AG04450 (cell line): ENCODE results near the gene IL20RB. TPM values are rescaled to one million over a fixed set of nuclear protein-coding genes. Genes with fewer than 3 reads are reported as not detected.

Experiments
- CTCF ChIA-PET: fragments of 300-600, 350-600 bp; formaldehyde crosslinking; extraction: SDS; loops from one replicate; lab custom pipeline; 2022; ENCODE audit warnings: antibody characterized with exemption, inconsistent platforms; lab: Charles Lee
- POLR2A ChIA-PET: fragments of 350-600 bp; formaldehyde crosslinking; extraction: SDS; loops from one replicate; lab custom pipeline; 2021; ENCODE audit warnings: antibody characterized with exemption, inconsistent platforms; lab: Yijun Ruan, JAX
- DNase-seq: peaks from one replicate; pipeline ENCODE4 v3.0.0-alpha.2; 2011; ENCODE audit warnings: low read depth, low spot score
- H3K27ac ChIP-seq: one replicate; pipeline ENCODE4 v1.5.1; 2012; ENCODE audit warnings: low read depth, low read length, control low read depth
- H3K27me3 ChIP-seq: one replicate; pipeline ENCODE4 v1.6.0; 2012; ENCODE audit warnings: low read length; ENCODE audit not compliant: control insufficient read depth, insufficient read depth
- H3K4me3 ChIP-seq: 2 replicates; pipeline ENCODE4 v1.5.1; 2011; ENCODE audit warnings: mild to moderate bottlenecking, low read depth, low read length, control low read depth
- H3K9me3 ChIP-seq: 2 replicates; pipeline ENCODE4 v1.5.1; 2012; ENCODE audit warnings: low read length; ENCODE audit not compliant: control insufficient read depth, insufficient read depth
- CTCF ChIP-seq: IDR thresholded peaks from 2 replicates; pipeline ENCODE4 v1.5.1; 2011; ENCODE audit warnings: low read depth, low read length, control low read depth, inconsistent platforms
- polyA plus RNA-seq: library from polyadenylated mRNA; depleted of rRNA; stranded (reverse); fragments of >200 nt; gene quantifications from 2 replicates; pipeline ENCODE4 v1.2.3, GENCODE V29; 2011; rRNA removed

The IL20RB gene
- polyA plus RNA-seq, 1 experiment: 2.1 TPM

DNA sequence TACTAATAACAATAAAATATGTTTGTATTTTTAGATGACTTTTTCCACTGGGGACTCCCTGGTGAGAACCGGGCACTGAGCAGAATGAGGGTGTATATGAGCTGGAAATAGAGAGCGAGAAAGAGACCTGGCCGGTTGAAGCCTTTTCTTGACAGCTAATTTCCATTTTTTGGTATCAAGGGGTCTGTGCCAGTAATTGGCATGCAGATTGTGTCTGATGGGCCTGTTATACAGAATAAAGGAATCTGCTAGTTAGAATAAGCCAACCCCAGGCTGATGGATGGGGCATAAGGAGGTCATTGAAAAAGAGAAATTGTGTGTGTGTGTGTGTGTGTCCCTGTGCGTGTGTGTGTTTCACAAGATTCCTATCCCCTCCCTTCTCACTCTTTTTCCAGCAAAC lies 83.9 kb downstream of the IL20RB start:
- H3K27ac ChIP-seq: no peak overlapping the region
- no peak overlapping the region for H3K4me3 ChIP-seq
- no peaks in the 10 kb centered on the region for H3K9me3 ChIP-seq
- ChIA-PET CTCF (interaction anchor here (3.6 kb wide), 1 partner anchor 9 kb away, joined by 18 read pairs; no protein-coding TSS in a partner anchor), POLR2A (no interaction called here)
- no peak for TF ChIP-seq CTCF
- H3K27me3 ChIP-seq: peaks cover 10% of the 10 kb centered on the region
- no peak for DNase-seq

- TF ChIP-seq CTCF: no peak
- ChIA-PET POLR2A (no interaction called here), CTCF (no interaction called here)
- Histone ChIP-seq H3K4me3 (no peak overlapping the region), H3K9me3 (no peaks in the 10 kb centered on the region), H3K27ac (no peak overlapping the region), H3K27me3 (peaks cover 15% of the 10 kb centered on the region)
- DNase-seq: no peak
Observed at GRCh38 chr3:137046747-137047146, 89.0 kb downstream of the IL20RB start.

DNA sequence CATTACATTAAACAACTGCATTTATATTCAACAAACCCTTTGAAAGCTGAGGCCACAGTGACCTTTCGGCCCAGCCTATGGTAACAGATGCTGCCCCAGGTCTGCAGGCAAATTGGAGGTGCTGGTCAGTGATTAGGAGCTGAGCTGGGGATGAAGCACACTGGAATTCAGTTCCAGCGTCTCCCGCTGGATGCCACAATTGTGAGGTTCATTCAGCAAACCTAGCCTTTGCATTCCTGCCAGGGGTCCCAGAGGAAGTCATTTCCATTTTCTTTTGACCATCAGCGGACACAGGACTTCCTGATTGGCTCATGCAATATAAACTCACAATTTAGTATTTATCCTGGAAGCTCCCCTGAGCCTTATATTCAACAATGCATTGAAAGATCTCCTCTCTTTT lies 89.5 kb downstream of the IL20RB start:
- TF ChIP-seq CTCF: no peak
- CTCF ChIA-PET: no interaction called here
- POLR2A ChIA-PET: no interaction called here

GRCh38 chr3:137050281-137050680 lies 92.5 kb downstream of the IL20RB start:
- no peak for TF ChIP-seq CTCF
- Histone ChIP-seq H3K27me3 (peaks cover 16% of the 10 kb centered on the region), H3K27ac (no peak overlapping the region), H3K9me3 (no peaks in the 10 kb centered on the region), H3K4me3 (no peak overlapping the region)
- ChIA-PET CTCF (no interaction called here), POLR2A (no interaction called here)
- DNase-seq: no peak

More for the DNA sequence above, 89.5 kb downstream of the IL20RB start:
- H3K4me3 ChIP-seq: no peak overlapping the region
- H3K27me3 ChIP-seq: peaks cover 15% of the 10 kb centered on the region
- no peaks in the 10 kb centered on the region for H3K9me3 ChIP-seq
- no peak overlapping the region for H3K27ac ChIP-seq
- no peak for DNase-seq

DNA sequence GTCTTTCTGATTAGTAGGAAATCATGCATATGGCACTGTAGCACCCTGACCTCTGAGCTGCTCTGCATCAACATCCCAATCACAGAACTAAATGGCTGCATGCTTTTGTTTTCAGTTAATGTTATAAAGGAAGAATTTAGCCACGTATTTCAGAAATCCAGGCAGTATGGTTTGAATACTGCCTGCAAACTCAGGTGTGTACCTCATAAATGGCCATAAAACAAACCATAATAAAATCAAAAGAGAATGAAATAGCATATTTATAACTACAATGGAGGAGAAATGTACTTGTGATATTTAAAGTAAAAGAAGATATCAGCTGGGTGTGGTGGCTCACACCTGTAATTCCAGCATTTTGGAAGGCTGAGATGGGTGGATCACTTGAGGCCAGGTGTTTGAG lies 94.5 kb downstream of the IL20RB start:
- H3K27me3 ChIP-seq: peaks cover 13% of the 10 kb centered on the region
- TF ChIP-seq CTCF: no peak
- H3K27ac ChIP-seq: no peak overlapping the region
- POLR2A ChIA-PET: no interaction called here
- DNase-seq: no peak
- H3K9me3 ChIP-seq: no peaks in the 10 kb centered on the region
- CTCF ChIA-PET: interaction anchor here (2.1 kb wide), 1 partner anchor 20 kb away, joined by 10 read pairs; no protein-coding TSS in a partner anchor
- no peak overlapping the region for H3K4me3 ChIP-seq

Other genes with a start within 250 kb of the IL20RB start
- gene STAG1, start 205.6 kb upstream of the IL20RB start, polyA plus RNA-seq: 21.3 and 30.1 TPM in 2 replicates
- gene SLC35G2, start 138.9 kb upstream of the IL20RB start, polyA plus RNA-seq: 13.3 and 18.1 TPM in 2 replicates
- 44.0 and 67.7 TPM in 2 replicates for gene NCK1, start 95.8 kb upstream of the IL20RB start, polyA plus RNA-seq